Glomerular endothelial cell (primary cell): ENCODE data around the gene GBP6. TPM values are rescaled to one million over a fixed set of nuclear protein-coding genes. Genes with fewer than 3 reads are reported as not detected.

Experiments
- total RNA-seq: library from RNA; depleted of rRNA; stranded (reverse); fragments of >200 nt; gene quantifications from 2 replicates; pipeline ENCODE4 v1.2.3, GENCODE V29; 2015

The GBP6 gene
- total RNA-seq, 1 donor from 2014 or later = not detected

Other genes starting within 250 kb of the GBP6 start
- gene GBP2, start 237.9 kb upstream of the GBP6 start, total RNA-seq = 49.8 and 52.7 TPM in 2 replicates
- gene GBP7, start 188.1 kb upstream of the GBP6 start, total RNA-seq = not detected in 2 replicates
- gene GBP4, start 165.1 kb upstream of the GBP6 start, total RNA-seq = 27.0 and 38.0 TPM in 2 replicates
- 0.92 and 3.0 TPM in 2 replicates for gene GBP5, start 91.2 kb upstream of the GBP6 start, total RNA-seq
- 18.1 and 33.4 TPM in 2 replicates for gene LRRC8B, start 160.8 kb downstream of the GBP6 start, total RNA-seq